H1 (cell line): Measurements from ENCODE around the gene SSRP1. TPM values are rescaled to one million over a fixed set of nuclear protein-coding genes. Genes with fewer than 3 reads are reported as not detected.

ENCODE experiments used
- RBBP5 ChIP-seq: IDR thresholded peaks from 2 replicates; pipeline ENCODE4 v1.7.1; 2012; ENCODE audit warnings: low read depth, mild to moderate bottlenecking, inconsistent platforms, low read length, moderate library complexity, borderline replicate concordance
- polyA plus RNA-seq, 7 experiments: library from polyadenylated mRNA; depleted of rRNA in 3 of 7; stranded (reverse) in 5 of 7; unstranded in 2 of 7; fragments of >200 nt in 5 of 7; fragments of 200-250 nt in 2 of 7; gene quantifications; 1 replicate in 5 of 7; 2 replicates in 1 of 7; 4 replicates in 1 of 7; pipeline versions ENCODE4 v1.2.1 to v1.2.3, GENCODE V29; 2011 to 2013; ENCODE audit warnings: missing spikeins in 2 of 7, mixed read lengths in 2 of 7
- total RNA-seq: library from RNA; stranded (reverse); fragmentation: NEBNext Ultra II Directional; extraction: Animal tissue kit (Norgen Biotek cat#: 25700); gene quantifications from 2 replicates; pipeline ENCODE4 v1.2.1, GENCODE V29; 2021

The SSRP1 gene
- total and polyA plus RNA-seq, 2 of the 8 experiments (the other 6 are each of a cell fraction or from before 2014, with no cell fraction given) = 259 to 281 TPM

DNA sequence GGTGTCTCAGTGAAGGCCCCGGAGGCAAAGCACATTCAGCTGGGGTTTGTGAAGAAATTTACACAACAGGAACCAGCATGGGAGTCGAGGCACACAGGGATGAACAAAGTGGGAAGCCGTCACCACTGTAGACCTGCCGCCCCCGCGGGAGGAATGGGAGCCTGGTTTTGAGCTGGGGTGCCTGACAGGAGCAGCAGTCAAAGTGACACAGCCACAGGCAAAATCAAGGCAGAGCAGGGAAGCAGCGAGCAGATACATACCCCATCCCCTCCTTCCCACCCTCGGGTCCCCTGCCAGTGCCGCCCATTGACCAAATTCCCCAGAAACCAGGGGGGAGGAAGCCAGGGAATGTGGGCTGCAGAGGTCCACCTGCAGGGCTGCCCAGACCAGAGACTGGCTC lies 23.3 kb upstream of the SSRP1 start (continued):
- TF ChIP-seq RBBP5 = no peak
